Esophagus muscularis mucosa (tissue), 4 donors: ENCODE measurements around the gene RSPH3. TPM values are rescaled to one million over a fixed set of nuclear protein-coding genes. Genes with fewer than 3 reads are reported as not detected.

Experiments used
- DNase-seq: peaks from one replicate; pipeline ENCODE4 v3.0.0-alpha.2; 2017; ENCODE audit errors: extremely low spot score
- H3K27ac ChIP-seq, 4 donors: fragments of 200-600 bp; sonication (generic); replicated peaks in 1 of 4; 1 replicate in 3 of 4; 2 replicates in 1 of 4; pipeline ENCODE4 v1.5.1; 2016 to 2019; ENCODE audit warnings: mild to moderate bottlenecking in 1 of 4
- H3K27me3 ChIP-seq, 4 donors: fragments of 200-600 bp; sonication (generic); one replicate each; pipeline versions ENCODE4 v1.5.1 to v1.6.0; 2016 to 2019
- H3K36me3 ChIP-seq, 4 donors: fragments of 200-600 bp; sonication (generic); one replicate each; pipeline ENCODE4 v1.5.1; 2016 to 2019
- H3K4me1 ChIP-seq, 4 donors: fragments of 200-600 bp; sonication (generic); one replicate each; pipeline ENCODE4 v1.5.1; 2016 to 2019
- H3K4me3 ChIP-seq, 4 donors: fragments of 200-600 bp; sonication (generic); 1 replicate in 2 of 4; 2 replicates in 2 of 4; pipeline ENCODE4 v1.5.1; 2016 to 2019; ENCODE audit warnings: mild to moderate bottlenecking in 4 of 4, moderate library complexity in 1 of 4
- H3K9me3 ChIP-seq, 4 donors: fragments of 200-600 bp; sonication (generic); 1 replicate in 3 of 4; 2 replicates in 1 of 4; pipeline ENCODE4 v1.5.1; 2016 to 2019
- EP300 ChIP-seq: sonication (generic); formaldehyde crosslinking; IDR thresholded peaks from one replicate; pipeline ENCODE4 v1.6.1; 2017; ENCODE audit warnings: antibody characterized with exemption
- POLR2A ChIP-seq: fragments of 450-650 bp; IDR thresholded peaks from one replicate; pipeline ENCODE4 v1.6.1; 2017; ENCODE audit warnings: antibody characterized with exemption, moderate library complexity, mild to moderate bottlenecking, low read depth
- POLR2AphosphoS5 ChIP-seq, 2 donors: sonication (generic); formaldehyde crosslinking; IDR thresholded peaks; one replicate each; pipeline ENCODE4 v1.6.1; 2017; ENCODE audit warnings: antibody characterized with exemption in 2 of 2
- WGBS: methylation state at CpG from one replicate; pipeline ENCODE4 v1.1.5; 2018; 5-methylcytosine and 5-hydroxymethylcytosine counted together
- intact Hi-C: fragments of 100-400 bp; cut with DNase I; formaldehyde crosslinking; loops from one replicate; pipeline ENCODE4 v1.15.1; 2023
- total RNA-seq, 4 donors: library from RNA; depleted of rRNA; stranded (reverse); fragments of >200 nt; gene quantifications; one replicate each; pipeline versions ENCODE4 v1.1.0 to v1.2.1, GENCODE V29; 2016
- TF ChIP-seq, protein P1 (sequence below), 3 experiments: fragments of 200-600 bp in 2 of 3; fragments of 450-650 bp in 1 of 3; sonication (generic) in 2 of 3; IDR thresholded peaks; one replicate each; pipeline ENCODE4 v1.5.1; 2017 to 2019; ENCODE audit warnings: antibody characterized with exemption in 3 of 3, mild to moderate bottlenecking in 2 of 3, moderate library complexity in 1 of 3

RSPH3 gene
- total RNA-seq, 4 donors from 2014 or later = 10.6 to 21.5 (median 18.1) TPM

GRCh38 chr6:159023893-159024292 lies 23.9 kb upstream of the RSPH3 start:
- Histone ChIP-seq H3K36me3 (no peaks in the 10 kb centered on the region), H3K4me1 (no peaks in the 10 kb centered on the region), H3K27me3 (no peaks in the 10 kb centered on the region), H3K9me3 (peaks cover 0 to 25% (median 15%) of the 10 kb centered on the region in 4 donors), H3K4me3 (no peak overlapping the region), H3K27ac (no peak overlapping the region)
- WGBS = 90% methylated on average over 4 of the region's 4 CpGs
- DNase-seq = no peak
- TF ChIP-seq POLR2AphosphoS5 (IDR thresholded peaks at IDR 0.05) = no peak
- no peak for TF ChIP-seq EP300
- TF ChIP-seq, protein P1, sequence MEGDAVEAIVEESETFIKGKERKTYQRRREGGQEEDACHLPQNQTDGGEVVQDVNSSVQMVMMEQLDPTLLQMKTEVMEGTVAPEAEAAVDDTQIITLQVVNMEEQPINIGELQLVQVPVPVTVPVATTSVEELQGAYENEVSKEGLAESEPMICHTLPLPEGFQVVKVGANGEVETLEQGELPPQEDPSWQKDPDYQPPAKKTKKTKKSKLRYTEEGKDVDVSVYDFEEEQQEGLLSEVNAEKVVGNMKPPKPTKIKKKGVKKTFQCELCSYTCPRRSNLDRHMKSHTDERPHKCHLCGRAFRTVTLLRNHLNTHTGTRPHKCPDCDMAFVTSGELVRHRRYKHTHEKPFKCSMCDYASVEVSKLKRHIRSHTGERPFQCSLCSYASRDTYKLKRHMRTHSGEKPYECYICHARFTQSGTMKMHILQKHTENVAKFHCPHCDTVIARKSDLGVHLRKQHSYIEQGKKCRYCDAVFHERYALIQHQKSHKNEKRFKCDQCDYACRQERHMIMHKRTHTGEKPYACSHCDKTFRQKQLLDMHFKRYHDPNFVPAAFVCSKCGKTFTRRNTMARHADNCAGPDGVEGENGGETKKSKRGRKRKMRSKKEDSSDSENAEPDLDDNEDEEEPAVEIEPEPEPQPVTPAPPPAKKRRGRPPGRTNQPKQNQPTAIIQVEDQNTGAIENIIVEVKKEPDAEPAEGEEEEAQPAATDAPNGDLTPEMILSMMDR (IDR thresholded peaks at IDR 0.05) = no peak
- no peak for TF ChIP-seq POLR2A
- intact Hi-C loops = no loop called here

- no peak for TF ChIP-seq POLR2A
- TF ChIP-seq, protein P1 (IDR thresholded peaks at IDR 0.05) = no peak
- TF ChIP-seq EP300 = no peak
- no peak for TF ChIP-seq POLR2AphosphoS5 (IDR thresholded peaks at IDR 0.05)
- Histone ChIP-seq H3K4me3 (no peak overlapping the region), H3K9me3 (peaks cover 0 to 21% (median 6%) of the 10 kb centered on the region in 4 donors), H3K4me1 (no peaks in the 10 kb centered on the region), H3K27me3 (no peaks in the 10 kb centered on the region), H3K36me3 (no peaks in the 10 kb centered on the region), H3K27ac (no peak overlapping the region)
- DNase-seq = no peak
- intact Hi-C loops = no loop called here
- 95% methylated on average over 2 of the region's 2 CpGs for WGBS
These were observed 20.0 kb upstream of the RSPH3 start for GRCh38 chr6:159020011-159020410.

DNA sequence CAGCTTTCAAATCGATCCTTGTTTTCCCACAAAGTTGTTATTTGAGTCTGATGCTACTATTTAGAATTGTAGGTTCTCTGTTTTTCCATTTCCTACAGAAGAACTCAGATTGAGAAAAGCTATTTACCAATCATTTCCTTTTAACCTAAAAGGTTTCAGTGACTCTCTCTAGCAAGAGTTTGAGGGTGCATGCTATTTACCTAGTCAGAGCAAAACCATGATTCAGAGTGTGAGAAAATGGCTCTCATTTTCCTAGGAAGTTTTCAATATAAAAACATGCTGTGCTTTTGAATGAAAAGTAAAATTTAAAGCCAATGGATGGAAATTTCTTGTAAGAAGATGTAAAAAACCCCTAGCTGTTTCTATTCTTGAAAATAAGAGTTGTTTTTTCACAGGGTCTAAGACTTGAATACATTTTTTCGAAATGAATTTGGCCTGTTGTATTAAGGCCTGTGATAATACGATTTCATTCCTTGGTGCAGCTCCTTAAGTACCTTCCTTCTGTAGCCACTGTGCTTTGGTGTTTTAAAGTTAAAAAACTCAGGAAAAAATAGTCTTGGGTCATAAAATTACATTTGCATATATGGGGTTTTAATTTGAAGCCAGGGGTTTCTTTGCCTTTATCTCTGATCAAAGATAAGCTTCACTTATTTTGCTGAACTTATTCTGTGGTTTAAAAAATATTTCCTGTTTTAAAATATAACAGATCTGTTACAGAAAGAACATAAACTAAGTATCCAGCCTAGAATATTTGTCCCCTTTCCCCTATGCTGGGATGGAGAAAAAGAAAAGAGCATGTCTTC lies 18.0 kb upstream of the RSPH3 start:
- TF ChIP-seq, protein P1 (IDR thresholded peaks at IDR 0.05) = no peak
- TF ChIP-seq POLR2A = no peak
- TF ChIP-seq EP300 = no peak
- TF ChIP-seq POLR2AphosphoS5 (IDR thresholded peaks at IDR 0.05) = no peak
- DNase-seq = no peak
- WGBS = 78% methylated on average over 3 of the region's 3 CpGs
- H3K9me3 ChIP-seq = peaks cover 0 to 7% (median 0%) of the 10 kb centered on the region in 4 donors
- intact Hi-C loops = no loop called here
- H3K4me3 ChIP-seq = no peak overlapping the region
- no peaks in the 10 kb centered on the region for H3K4me1 ChIP-seq
- no peaks in the 10 kb centered on the region for H3K27me3 ChIP-seq
- H3K27ac ChIP-seq = no peak overlapping the region
- H3K36me3 ChIP-seq = no peaks in the 10 kb centered on the region

- intact Hi-C loops = no loop called here
- no peaks in the 10 kb centered on the region for H3K36me3 ChIP-seq
- no peaks in the 10 kb centered on the region for H3K27me3 ChIP-seq
- TF ChIP-seq, protein P1 (IDR thresholded peaks at IDR 0.05) = no peak
- no peak for TF ChIP-seq POLR2AphosphoS5 (IDR thresholded peaks at IDR 0.05)
- no peak for TF ChIP-seq EP300
- no peaks in the 10 kb centered on the region for H3K4me1 ChIP-seq
- no peak overlapping the region for H3K27ac ChIP-seq
- H3K9me3 ChIP-seq = peaks cover 0 to 7% (median 0%) of the 10 kb centered on the region in 4 donors
- no peak for DNase-seq
- H3K4me3 ChIP-seq = no peak overlapping the region
These were observed 14.4 kb upstream of the RSPH3 start for GRCh38 chr6:159014406-159014805.

DNA sequence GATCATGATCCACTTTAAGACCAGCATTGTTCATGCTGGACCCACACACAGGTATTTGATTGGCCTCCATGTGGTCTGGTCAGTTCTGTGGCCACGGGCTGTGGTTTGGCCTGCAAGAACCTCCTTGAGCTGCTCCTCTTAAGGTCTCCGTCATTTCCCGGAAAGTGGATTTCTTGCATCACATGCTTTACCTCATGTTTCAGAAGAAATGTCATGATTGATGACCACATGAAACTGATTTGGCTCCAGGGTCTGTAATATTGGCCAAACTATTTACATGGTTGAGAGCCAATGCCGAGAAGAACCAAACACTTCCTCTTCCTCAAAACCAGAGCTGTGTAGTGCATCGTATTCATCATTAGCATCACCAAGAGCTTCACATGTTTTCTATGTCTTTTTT lies 13.2 kb upstream of the RSPH3 start:
- no peaks in the 10 kb centered on the region for H3K36me3 ChIP-seq
- no peak overlapping the region for H3K4me3 ChIP-seq
- intact Hi-C loops = no loop called here
- DNase-seq = no peak
- H3K27me3 ChIP-seq = no peaks in the 10 kb centered on the region
- 80% methylated on average over 5 of the region's 5 CpGs for WGBS
- TF ChIP-seq, protein P1 (IDR thresholded peaks at IDR 0.05) = no peak
- TF ChIP-seq EP300 = no peak
- TF ChIP-seq POLR2AphosphoS5 (IDR thresholded peaks at IDR 0.05) = no peak
- no peak for TF ChIP-seq POLR2A
- H3K27ac ChIP-seq = no peak overlapping the region
- peaks cover 0 to 7% (median 0%) of the 10 kb centered on the region in 4 donors for H3K9me3 ChIP-seq
- no peaks in the 10 kb centered on the region for H3K4me1 ChIP-seq
